HG02759 (cell line): ENCODE measurements around the gene HDAC7.

Source experiments
- ATAC-seq: cut with Tn5 transposase; IDR thresholded peaks from one replicate; pipeline ENCODE4 v1.9.1; 2021; ENCODE audit warnings: mild to moderate bottlenecking, moderate library complexity; ENCODE audit not compliant: unreplicated experiment

HDAC7 gene

GRCh38 chr12:47797441-47797840, 22.3 kb downstream of the HDAC7 start:
- ATAC-seq, result no peak

GRCh38 chr12:47795814-47796411, 23.8 kb downstream of the HDAC7 start:
- no peak for ATAC-seq

- ATAC-seq, result no peak
Observed at GRCh38 chr12:47795121-47795813, 24.4 kb downstream of the HDAC7 start.

- ATAC-seq, result no peak
Observed at GRCh38 chr12:47794679-47795078, 25.0 kb downstream of the HDAC7 start.

GRCh38 chr12:47793015-47793681, 26.6 kb downstream of the HDAC7 start:
- no peak for ATAC-seq

GRCh38 chr12:47791874-47792273, 27.8 kb downstream of the HDAC7 start:
- ATAC-seq, result no peak

- no peak for ATAC-seq
Observed at GRCh38 chr12:47791351-47791746, 28.4 kb downstream of the HDAC7 start.

GRCh38 chr12:47790676-47791350, 28.9 kb downstream of the HDAC7 start:
- no peak for ATAC-seq

GRCh38 chr12:47789712-47790489, 29.8 kb downstream of the HDAC7 start:
- ATAC-seq, result no peak

- ATAC-seq, result no peak
Observed at GRCh38 chr12:47789141-47789540, 30.6 kb downstream of the HDAC7 start.

- ATAC-seq, result no peak
Observed at GRCh38 chr12:47787596-47788319, 31.9 kb downstream of the HDAC7 start.

GRCh38 chr12:47786662-47787280, 32.9 kb downstream of the HDAC7 start:
- no peak for ATAC-seq

GRCh38 chr12:47785887-47786661, 33.6 kb downstream of the HDAC7 start:
- ATAC-seq, result no peak

- ATAC-seq, result no peak
Observed at GRCh38 chr12:47785036-47785886, 34.4 kb downstream of the HDAC7 start.

- no peak for ATAC-seq
Observed at GRCh38 chr12:47783821-47784819, 35.6 kb downstream of the HDAC7 start.

- ATAC-seq, result no peak
Observed at GRCh38 chr12:47783024-47783755, 36.5 kb downstream of the HDAC7 start.
